Effector CD4-positive, alpha-beta T cell (primary cell): ENCODE data around the gene TBC1D26. TPM values are rescaled to one million over a fixed set of nuclear protein-coding genes. Genes with fewer than 3 reads are reported as not detected.
"Not testable (repeated sequence)": the region's sequence is repeated elsewhere in the genome, so short reads cannot be mapped to it uniquely, and the experiment has no call there.

Experiments used
- DNase-seq: peaks from one replicate; pipeline ENCODE4 v3.0.0-alpha.2; 2020
- total RNA-seq: gene quantifications from one replicate; lab custom pipeline; 2026; lab: John Stamatoyannopoulos, UW

TBC1D26 gene
- total RNA-seq: not detected

- not testable (repeated sequence) for DNase-seq
Measured at GRCh38 chr17:15731900-15732299, at the start of gene TBC1D26. TSS of gene TBC1D26 (plus strand) at chr17:15732283. CDS start at chr17:15735349, 3,066 bp downstream.

DNA sequence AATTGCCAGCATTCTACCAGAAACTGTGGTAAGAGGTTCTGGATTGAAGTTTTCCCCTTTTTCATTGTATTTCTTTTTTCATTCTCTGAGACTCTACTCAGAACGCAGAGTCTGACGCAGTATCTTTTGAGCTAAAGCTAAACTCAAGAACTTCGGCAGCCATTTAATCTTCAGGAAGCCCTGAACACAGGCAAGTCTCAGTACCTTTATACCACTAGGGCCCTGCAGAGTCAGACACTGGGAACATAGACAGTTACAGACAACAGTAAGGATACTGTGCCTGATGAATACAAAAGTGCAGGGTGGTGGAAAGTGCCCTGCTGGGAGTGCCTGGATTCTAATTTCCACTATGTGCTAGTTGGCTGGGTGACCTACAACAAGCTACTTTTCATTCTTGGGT, 48.9 kb upstream of the TBC1D26 start:
- DNase-seq: not testable (repeated sequence)

DNA sequence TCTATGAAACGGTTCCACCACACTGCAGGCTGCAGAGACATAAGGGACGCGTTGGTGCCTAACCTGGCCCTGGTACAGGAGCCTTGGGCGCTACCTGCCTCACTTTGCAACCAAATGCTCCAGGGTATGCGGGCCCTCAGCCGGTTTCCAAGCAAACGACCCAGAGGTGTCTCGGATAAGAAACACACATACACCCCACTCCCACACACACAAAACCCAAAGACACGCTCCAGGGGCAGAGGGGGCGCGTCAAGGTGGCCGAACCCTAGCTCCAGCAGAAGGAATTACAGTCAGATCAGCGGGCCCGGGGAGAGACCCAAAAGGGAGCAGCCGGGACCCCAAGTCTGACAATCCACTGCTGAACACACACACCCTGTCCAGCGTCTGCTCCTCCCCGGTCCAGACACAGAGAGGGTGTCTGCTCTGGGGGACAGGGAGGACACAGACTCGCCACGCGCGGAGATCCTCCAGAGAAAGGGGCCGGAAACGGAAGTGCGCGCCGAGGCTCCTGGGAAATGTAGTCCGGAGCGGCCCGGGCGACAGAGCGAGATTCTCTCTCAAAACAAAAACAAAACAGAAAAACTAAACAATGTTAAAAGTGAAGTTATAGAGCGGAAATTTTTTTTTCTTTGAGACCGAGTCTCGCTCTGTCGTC, 48.1 kb upstream of the TBC1D26 start, which contains the start of gene TRIM16:
Gene TRIM16 (minus strand): TSS at position 488 of the 655 bp plus-strand sequence. CDS start 32,702 bp downstream, outside the sequence.
- peak; percentile 75 for DNase-seq

DNA sequence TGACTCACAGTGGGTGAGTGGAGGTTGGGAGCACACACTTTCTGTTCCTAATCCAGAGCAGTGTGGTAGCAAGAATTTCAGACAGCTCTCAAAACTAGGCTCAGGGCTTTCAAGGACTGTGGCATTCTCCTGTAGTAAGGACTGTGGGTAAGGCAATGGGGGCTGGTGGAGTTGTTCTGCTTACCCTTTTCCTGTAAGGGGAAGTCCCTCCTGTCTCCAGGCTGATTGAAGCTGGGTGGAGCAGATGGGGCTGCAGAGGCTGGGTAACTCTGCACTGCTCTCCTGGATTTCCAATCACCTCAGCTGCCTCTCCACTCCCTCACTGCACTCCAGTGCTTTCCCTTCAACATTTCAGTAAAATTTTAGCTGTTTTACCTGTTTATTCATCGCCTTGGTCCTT, 44.6 kb upstream of the TBC1D26 start:
- not testable (repeated sequence) for DNase-seq

DNA sequence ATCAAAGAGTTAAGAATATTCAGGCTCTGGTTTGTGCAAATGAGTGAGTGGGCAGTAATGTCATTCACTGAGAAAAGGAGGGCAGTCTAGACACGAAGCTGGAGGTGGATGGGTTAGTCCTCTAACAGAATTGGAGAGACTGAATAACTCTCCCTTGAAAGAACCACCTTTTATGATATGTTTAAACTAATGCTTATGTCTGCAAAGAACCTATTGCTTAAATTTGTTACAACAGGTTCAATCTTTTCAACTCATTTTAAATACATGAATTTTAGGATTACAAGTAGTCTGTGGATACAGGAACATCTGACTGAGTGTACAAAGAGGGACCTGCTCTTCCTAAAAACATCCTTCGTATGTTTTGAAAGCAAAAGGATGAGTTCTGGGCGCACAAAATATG, 33.1 kb upstream of the TBC1D26 start:
- DNase-seq: not testable (repeated sequence)

DNA sequence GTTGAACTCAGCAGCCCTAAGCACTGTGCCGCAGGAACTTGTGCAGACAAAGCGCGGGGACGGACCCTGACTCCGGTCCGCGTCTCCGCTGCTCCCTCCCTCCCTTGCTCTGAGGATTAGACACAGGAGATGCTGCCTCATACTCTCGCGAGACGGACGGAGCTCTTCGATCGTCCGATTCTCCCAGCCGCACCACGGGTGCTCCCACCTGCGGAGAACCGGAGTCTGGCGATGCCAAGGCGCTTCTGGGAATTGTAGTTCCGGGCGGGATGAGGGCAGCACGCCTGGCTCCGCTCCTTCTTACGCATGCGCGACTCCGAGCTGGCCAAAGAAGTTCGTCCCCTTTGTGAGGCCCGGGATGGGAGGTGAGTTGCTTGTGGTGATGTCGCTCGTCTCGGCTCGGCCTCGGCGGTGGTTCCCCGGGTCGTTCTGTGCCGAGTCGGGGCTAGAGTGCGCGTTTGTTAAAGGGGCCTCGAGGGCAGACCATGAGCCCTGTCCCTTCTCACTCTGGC, 32.6 kb upstream of the TBC1D26 start, which contains the start of gene ZNF286A:
Gene ZNF286A (plus strand): TSS at position 340 of the 512 bp plus-strand sequence. CDS start 578 bp downstream, outside the sequence.
- peak; percentile 94 for DNase-seq

DNA sequence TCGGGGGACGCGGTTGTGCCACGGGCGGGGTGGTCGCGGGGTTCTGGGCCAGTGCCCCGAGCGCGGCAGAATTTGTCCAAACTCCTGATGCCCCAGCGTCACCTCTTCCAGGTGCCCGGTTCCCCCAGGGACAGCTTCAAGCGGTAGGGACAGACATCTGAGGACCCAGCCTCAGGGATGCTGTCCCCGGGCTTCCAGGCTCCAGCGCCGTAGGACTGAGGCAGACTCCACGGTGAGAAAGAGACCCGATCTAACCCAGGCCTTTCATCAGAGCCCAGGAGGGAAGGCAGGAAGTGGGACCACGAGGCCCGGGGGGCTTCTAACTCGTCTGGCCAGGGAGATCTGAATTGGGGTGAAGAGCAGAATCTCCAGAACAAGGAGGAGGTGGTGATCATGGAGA, 32.1 kb upstream of the TBC1D26 start:
- not testable (repeated sequence) for DNase-seq

DNA sequence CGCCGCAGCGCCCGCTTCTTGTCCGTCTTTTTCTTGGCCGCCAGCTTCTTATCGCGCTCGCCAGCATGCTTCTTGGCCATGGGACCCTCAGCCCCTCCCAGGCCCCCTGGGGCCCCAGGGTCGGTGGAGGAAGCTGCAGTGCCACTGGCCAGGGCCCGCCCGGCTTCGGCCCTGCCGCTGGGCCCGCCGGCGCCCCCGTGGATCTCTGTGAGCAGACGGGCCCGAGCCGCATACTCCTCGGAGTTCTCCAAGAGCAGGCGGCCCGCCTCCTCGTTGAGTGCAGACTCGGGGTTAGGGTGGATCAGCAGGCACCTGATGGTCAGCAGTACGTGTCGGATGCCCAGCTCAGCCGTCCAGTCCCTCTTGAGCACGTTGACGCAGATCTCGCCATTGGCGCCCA, 27.8 kb upstream of the TBC1D26 start:
- not testable (repeated sequence) for DNase-seq

DNA sequence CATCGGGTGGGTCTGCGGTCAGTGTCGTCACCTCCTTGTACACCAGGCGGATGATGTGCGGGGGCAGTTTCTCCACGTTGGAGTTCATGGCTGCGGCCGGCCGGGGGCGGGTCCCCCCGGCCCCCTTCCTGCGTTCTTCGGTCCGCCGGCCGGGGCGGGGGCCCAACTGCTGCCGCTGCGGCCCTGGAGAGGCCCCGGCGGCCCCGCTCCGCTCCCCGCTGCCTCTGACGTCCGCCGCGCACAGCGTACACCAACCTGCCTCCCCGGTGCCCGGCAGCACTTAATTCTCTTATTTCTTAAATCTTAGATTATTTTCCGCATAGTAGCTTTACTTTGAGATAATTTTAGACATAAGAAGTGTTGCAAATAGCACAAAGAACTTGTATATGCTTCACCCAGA, 27.3 kb upstream of the TBC1D26 start:
- not testable (repeated sequence) for DNase-seq

DNA sequence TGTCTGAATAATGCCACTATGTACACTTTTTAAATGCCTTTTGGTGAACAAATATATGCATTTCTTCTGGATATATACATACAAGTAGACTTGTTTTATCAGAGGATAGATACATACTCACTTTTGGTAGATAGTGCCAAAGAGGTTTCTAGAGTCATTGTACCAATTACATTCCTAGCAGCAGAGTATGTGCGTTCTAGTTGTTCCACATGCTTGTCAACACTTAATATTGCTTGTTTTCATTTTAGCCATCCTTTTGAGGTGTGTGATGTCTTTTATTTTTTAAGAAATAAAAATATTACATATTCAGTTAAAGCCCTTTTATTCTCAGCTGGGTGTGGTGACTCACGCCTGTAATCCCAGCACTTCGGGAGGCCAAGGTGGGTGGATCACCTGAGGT, 23.2 kb upstream of the TBC1D26 start:
- not testable (repeated sequence) for DNase-seq

DNA sequence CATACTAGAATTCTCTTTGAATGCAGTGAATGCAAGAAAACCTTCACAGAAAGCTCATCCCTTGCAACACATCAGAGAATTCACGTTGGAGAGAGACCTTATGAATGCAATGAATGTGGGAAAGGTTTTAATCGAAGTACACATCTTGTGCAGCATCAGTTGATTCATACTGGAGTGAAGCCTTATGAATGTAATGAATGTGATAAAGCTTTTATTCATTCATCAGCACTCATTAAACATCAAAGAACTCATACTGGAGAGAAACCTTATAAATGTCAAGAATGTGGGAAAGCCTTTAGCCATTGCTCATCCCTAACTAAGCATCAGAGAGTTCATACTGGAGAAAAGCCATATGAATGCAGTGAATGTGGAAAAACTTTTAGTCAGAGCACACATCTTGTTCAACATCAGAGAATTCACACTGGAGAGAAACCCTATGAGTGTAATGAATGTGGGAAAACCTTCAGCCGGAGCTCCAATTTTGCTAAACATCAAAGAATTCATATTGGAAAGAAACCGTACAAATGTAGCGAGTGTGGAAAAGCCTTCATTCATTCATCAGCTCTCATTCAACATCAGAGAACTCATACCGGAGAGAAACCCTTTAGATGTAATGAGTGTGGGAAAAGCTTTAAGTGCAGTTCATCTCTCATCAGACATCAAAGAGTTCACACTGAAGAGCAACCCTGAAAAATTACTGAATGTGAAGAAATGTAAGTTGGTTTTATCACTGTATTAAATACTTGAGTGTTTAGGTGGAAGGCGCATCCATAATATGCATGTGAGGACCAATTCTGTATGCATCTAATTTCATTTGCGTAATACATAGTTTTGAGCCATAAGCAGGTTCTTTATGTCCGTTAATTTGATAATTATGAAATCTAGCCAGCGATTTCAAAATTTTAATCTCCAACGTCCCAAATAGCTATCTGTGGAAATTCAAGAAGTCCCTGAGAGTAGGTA, 15.2 kb upstream of the TBC1D26 start:
- DNase-seq: not testable (repeated sequence)

GRCh38 chr17:15730535-15730934, 1.5 kb upstream of the TBC1D26 start:
- DNase-seq: not testable (repeated sequence)

GRCh38 chr17:15733174-15733789, 1.2 kb downstream of the TBC1D26 start:
- not testable (repeated sequence) for DNase-seq

GRCh38 chr17:15736578-15736977, 4.5 kb downstream of the TBC1D26 start:
- not testable (repeated sequence) for DNase-seq

GRCh38 chr17:15738066-15738465, 6.0 kb downstream of the TBC1D26 start:
- DNase-seq: no peak

DNA sequence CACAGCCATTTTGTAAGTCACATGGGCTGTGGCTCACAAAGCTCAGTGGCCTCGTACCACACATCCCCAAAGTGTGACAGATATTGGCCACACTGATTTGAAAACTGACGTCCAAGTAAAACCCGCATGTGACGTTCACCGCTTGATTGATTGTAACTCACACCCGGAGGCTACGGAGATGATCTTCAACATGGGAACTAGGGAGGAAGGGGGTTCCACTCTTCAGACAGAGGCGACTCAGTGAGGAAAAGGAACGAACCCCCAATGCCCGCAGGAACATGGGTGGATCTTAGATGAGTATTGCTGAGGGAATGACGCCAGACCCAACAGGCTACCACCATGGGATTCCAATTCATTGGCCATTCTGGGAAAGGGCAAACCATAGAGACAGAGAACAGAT, 7.2 kb downstream of the TBC1D26 start:
- DNase-seq: not testable (repeated sequence)

DNA sequence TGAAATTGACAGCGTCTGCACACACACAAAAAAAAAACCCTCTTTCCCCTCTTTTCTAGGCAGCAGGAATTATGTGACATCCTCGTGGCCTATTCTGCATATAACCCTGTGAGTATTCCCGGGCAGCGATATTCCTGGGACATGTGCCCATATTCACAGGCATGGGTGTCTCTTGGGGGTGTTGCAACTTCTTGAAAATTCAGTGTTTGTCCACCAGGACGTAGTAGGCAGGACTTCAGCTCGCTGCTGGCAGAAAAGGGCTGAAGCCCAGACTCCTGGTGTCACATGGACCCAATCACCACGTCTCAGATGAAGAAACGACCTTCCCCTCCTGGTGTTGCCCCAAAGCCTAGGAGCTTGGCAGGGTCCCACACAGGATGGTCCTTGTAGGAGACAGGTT, 8.0 kb downstream of the TBC1D26 start:
- not testable (repeated sequence) for DNase-seq

GRCh38 chr17:15740570-15741120, 8.6 kb downstream of the TBC1D26 start:
- DNase-seq: no peak

- no peak for DNase-seq
Measured at GRCh38 chr17:15741624-15742023, 9.5 kb downstream of the TBC1D26 start.

DNA sequence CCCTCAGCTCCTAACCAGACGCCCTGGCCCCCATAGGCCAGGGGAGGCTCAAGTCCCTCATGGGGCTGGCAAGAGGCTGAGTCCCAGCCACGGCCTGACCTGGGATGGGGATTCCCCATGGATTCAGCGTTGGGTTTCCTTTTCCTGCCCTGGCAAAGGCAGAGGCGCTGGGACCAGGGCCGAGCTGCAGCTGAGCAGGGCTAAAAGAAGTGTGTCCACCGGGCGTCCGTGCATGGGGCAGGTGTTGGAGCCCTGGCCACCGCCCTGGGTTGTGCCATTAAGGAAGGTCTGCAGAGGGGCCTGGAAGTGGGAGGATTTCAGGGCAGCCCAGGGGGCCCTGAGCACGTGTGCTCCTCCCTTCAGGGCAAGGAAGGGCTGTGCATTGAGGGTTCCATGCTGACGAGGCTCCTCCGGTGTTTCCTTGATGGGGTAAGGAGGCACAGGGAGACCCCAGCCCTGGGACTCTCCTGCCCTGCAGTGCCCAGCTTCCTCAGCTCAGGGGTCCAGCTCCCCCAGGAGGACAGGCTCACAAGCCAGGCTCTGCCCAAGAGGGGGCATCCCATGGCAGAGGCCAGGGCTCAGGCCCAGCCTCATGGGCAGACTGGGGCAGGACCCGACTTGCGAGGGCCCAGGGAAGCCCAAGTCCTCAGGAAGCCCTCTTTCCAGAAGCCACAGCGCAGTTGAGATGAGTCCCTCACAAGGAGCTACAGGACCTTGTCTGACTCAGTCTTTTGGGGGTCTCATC, 10.1 kb downstream of the TBC1D26 start:
- no peak for DNase-seq

DNA sequence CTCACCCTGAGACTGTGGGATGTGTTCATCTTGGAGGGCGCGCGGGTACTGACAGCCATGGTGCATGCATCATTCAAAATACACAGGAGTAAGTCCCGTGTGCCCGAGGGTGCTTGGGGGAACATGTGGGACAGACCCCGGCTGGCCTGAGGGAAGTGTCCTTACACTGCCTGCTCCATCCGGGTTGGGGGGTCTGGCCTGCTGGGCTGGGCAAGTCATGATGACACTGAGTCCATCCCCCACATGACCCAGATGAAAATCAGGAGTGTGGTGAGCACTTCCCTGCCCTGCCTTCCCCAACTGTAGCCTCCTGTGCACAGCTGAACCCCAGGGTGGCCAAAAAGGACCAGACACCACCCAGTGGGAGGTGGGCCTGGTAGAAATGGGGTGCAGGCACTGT, 10.8 kb downstream of the TBC1D26 start:
- no peak for DNase-seq
